Keratinocyte (primary cell): ENCODE data around the gene LDLRAD4.

Experiments used
- CTCF ChIP-seq, 3 experiments: IDR thresholded peaks in 1 of 3; conservative IDR thresholded peaks in 1 of 3; optimal IDR thresholded peaks in 1 of 3; 2 replicates in 2 of 3; 3 replicates in 1 of 3; pipeline versions ENCODE3 to v1.5.1; 2011; ENCODE audit warnings: low read length in 3 of 3, mild to moderate bottlenecking in 3 of 3, moderate library complexity in 2 of 3, control low read depth in 1 of 3, inconsistent platforms in 1 of 3; ENCODE audit not compliant: insufficient read depth in 2 of 3; ENCODE audit errors: extremely low read depth in 1 of 3
- EZH2 ChIP-seq: IDR thresholded peaks from one replicate; pipeline ENCODE4 v1.6.1; 2012; ENCODE audit warnings: inconsistent platforms, mild to moderate bottlenecking, low read length, moderate library complexity

GRCh38 chr18:13265008-13265910 is 46.7 kb downstream of the LDLRAD4 start:
- TF ChIP-seq CTCF (optimal IDR thresholded peaks at IDR 0.05 in 1 of 3, IDR thresholded peaks at IDR 0.05 in 1 of 3, conservative IDR thresholded peaks at IDR 0.05 in 1 of 3; ENCODE audit: extremely low read depth in 1 of 3, insufficient read depth in 2 of 3, low read length in 3 of 3): no peak
- no peak for TF ChIP-seq EZH2
